Measurements from ENCODE around the gene MACROD1.

The MACROD1 gene

DNA sequence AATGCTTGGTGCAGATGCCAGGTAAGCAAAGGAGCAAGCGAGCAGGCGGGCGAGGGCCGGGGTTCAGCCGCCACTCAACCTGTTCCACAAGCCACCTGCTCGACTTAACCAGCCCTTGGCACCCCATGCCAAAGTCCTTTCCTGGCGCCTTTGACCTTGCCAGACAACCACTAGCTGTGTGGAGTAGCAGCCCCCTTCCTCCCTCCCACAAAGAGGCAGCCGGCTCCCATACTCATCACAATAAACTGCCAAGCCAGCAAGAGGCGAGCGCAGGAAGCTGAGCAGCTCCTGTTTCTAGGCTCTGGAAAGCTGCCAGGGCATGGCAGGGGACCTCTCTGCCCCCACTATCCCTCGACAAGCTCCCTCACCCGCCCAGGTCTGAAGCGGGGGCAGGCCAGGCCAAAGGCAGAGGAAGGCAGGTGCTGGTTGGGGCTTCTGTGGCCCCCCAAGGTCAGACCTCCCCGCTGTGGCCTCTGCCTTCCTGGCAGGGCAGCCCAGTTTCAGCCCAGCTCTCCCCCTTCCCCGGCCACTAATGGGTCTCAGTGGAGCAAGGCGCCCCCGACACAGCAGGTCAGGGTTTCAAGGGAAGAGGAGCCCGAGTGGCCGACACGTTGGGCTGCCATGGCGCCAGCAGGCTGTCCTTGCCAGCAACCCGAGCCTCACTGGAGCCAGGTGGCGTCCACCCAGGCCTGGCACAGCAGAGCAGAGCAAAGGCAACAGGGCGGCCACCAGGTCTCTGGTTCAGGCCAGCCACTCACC, 15.3 kb downstream of the MACROD1 start:
- peak; percentile 29 for DNase-seq

DNA sequence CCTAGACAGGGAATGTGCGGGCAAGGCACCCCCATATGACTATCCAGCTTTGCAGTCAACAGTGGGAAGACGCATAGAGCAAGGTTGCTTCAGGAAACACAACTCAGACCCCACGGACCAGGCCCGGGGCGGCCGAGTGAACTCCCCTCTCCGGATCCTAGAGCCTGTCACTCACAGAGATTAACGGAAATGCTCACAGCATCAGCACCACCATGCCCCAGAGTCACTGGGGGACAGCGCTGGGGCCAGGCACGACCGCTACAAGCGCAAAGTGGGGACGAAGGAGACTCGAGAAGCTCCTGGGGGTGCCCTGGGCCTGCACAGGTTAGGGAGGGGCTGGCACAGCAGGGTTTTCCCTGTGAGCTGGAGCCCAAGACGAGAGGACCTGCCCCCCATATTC, 15.9 kb downstream of the MACROD1 start:
- DNase-seq: no peak

DNA sequence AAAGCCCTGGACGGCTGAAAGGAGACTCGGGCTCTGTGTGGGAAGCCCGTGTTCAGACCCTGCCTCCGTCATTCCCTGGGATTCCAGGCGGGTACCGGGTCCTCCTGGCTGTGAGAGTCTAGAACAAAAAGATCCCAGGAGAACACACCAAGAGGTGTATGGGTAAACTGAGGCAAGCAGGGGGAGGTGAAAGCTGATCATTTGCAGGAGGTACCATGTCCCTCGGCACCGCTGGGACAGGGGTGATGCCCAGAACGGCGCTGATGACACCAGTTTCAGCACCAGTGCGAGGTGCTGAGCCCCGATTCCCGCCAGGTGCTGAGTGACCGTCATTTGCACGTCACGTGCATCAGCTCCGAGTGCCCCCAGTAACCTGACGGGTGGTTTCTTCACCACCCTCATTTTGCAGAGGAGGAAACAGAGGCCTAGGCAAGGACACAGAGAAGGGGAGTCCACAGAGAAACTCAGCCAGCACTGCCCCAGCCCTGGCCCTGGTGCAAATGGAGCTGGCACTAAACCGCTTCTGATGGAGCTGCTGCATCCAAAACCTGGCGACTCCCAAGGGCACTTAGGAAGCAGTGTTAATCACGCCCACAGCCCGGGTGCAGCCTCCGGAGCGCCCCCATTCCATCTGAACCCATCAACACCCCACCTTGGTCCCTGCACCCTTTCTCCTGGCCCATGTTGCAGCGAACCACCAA, 16.8 kb downstream of the MACROD1 start:
- no peak for DNase-seq

DNA sequence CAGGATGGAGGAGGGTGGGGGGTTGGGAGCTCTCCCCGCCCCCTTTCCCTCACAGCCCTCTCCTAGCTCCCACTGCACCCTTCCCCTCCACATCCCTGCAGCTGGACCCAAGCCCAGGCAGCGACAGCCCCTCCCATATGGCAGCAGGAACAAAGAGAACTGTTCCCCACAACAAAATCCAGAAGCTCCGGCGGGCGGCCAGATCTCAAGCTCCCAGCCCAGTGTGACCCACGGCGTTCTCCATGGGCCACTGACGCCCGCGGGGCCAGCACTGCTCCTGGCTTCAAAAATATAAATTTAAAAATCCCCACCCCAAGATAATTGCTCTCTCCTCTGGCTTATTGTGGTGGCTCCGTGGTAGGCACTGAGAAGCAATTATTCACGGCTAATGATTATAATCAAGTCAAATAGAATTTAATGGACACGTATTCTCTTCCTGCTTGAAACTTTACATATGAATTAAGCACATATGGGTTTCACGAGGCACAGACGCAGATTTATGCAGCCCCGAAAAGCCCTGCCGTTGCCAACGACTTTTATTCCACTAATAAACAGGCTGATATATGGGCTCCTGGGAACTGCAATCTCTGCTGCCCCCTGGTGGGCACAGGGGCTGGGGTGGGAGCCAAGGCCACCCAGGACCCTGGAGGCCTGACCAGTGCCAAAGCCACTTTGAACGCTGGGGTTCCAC, 17.5 kb downstream of the MACROD1 start:
- peak; percentile 85 for DNase-seq

DNA sequence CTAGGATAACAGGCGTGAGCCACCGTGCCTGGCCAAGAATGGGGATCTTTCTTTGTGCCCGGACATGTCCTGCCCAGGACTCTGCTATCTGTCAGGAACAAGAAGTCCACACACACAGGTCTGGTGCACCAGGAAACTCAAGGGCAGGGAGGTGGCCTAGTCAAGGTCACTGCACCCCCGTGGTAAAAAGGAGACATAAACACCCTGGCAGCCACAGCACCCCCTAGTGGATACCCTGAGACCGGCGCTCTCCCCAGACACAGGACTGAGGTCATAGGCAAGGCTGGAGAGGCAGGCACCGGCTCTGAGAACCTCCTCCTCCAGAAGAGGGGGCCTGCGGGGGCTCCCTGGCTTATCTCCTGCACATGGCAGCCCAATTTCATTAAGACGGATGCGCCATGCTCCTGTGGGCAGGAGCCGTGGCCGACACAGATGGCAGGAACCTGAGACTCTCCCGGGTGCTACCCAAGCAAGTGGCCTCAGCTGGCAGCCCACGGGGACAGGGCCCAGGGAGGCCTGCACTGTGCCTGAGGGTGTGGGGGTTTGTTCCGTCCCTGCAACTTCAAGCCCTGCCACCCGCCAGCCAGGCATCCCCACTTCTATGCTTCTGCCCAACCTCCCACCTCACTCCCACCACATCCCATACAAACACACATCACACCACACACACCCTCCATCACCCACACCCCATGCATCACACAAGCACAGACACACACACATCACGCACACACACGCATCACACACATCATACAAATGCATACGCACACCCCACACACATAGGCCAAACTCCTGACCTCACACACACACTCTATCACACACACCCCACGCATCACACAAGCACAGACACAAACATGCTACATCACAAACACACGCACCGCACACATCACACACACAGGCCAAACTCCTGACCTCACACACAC, 19.6 kb downstream of the MACROD1 start:
- DNase-seq: peak; percentile 12

DNA sequence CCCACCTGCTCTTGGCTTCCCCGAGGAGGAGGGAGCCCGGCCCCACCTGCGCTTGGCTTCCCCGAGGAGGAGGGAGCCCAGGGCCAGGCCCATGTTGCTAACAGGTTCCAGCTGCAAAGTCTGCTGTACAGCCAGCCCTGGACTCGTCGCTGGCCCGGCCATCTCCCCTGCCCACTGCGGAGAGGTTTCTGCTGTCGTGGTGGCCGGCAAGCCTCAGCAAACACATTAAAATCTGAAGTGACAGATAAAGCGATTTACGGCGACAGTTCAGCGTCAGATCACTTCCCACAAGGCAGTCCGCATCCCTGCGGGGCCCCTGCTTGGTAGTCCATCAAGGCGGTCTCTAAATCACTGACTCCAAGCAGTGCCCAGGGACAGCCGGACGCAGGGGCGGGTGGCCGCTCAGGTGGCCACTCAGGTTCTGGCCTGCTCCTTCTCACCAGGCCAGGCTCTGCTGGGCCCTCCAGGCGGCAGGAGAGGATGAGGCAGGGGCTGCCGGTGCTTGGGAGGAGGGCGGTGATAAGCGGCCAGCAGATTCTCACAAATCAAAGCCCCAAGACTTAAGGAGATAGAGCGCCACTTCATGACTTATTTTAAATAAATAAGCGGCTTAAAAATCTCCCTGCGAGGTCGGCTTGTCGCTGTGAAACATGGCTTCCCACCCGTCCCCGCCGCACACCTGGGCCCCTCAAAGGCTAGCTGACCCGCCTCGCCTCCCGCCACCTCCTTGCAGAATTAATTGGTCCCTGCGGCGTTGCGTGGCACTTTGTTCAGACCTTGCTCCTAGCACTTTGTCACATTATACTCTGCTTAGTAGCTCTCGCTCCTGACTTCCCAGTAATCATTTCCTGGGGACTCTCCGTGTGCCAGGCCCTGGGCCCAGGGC, 21.1 kb downstream of the MACROD1 start:
- DNase-seq: peak; percentile 72

DNA sequence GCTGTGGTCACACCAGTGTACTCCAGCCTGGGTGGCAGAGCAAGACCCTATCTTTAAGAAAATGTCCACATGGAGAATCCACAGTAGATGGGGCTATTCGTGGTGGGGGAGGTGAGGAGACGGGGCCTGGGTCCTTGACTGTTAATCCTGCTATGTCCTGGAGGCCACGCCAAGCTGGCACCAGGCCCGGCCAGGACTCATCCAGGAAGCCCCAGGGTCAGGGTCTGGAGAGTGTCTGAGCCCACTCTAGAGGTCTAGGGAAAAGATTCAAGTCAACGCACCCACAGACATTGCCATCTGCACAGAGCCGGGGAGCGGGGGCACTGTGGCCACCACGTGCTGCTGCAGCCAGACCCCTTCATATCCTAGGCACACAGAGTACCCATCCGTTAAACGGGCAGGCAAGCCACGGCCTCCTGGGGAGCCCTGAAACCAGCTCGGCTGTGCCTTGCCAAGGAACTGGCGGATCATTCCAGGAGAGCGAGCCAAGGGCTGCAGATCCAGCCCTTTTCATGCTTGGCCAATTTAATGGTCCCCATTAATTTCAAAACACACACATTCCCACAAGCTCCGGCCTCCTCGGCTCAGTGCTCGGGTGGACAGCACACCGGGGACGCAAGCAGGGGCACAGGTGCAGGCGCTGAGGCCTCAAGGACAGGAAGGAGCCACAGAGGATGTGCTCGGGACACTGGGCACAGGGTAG, 24.7 kb downstream of the MACROD1 start:
- DNase-seq: no peak

DNA sequence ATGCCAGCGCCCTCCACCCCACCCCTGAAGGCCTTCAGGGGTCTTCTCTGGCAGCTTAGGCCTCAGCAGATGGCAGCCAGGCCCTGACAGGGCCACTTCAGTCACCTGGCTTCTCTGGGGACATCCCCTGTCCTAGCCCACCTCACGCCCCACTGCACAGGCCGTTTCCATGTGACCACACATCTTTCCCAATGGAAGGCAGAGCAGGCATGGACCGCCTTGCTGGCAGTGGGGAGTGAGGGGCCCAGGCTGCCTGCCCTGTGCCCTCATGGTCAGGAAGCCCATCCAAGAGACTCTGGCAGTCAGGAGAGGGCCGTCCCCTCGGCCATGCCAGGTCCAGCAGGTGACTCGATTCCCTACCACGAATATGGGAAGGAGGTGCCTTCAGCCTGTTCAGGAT, 25.8 kb downstream of the MACROD1 start:
- DNase-seq: no peak

DNA sequence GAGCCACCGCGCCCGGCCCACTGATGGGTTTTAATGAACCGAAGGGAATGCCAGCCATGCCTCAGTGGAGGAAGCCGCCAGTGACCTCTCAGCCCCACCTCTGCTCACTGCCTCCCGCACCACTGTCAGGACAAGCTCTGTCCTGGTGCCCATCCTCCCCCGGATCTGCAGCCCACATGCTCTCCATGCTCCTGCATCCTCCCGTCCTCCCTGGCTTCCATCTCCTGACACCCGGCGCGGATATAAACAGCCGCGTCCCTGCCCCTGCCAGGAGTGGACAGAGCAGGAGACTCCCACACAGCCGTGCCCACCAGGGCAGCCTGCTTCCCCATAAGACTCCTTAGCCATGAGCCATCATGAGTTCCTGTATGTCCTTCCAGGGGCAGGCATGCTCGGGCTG, 26.9 kb downstream of the MACROD1 start:
- no peak for DNase-seq

DNA sequence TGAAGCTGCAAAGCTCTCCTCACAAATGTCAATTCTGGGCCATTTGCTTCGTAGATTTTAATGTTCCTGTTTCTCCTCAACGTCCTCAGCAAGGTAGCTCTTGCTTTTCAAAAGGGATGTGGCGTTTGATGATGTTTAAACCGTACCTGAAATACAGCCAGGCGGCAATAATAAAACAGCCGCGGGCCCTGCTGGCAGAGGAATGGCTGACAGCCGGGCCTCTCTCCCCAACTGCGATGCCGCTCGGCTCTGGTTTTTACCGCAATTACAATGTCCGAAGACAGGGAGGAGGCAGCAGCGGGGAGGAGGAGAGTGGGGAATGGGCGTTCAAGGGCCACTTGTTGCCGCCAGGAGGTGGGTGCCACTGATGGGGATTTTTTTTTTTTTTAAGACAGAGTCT, 27.5 kb downstream of the MACROD1 start:
- peak; percentile 44 for DNase-seq

DNA sequence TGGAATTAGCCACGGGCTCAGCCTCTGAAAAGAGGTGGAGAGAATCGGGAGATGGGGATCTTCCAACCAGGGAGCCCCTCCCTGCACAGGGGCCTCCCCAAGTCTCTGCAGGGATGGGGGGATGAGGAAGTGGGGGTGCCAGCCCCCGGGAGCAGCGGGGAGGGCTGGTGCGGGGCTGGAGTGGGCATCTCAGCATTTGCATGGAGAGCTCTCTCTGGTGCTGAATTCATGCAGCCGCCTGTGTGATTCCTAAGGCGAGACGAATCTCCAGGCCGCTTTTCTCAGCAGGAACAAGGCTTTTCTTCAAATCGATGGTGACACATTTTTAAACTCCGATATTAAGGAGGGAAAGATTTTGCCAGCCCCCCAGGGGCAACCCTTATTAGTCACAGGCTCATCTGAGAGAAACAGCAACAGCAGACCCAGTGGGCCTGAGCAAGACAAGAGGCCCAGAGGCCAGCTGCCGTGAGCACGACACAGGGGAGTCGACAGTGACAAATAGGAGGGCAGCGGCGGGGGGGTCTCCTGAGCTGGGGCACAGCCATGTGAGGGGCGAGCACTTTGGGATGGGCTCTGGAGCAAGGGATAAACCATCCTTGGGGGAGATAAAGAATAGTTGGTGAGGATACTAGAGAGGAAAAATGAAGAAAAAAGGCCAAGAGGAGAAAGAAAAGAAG, 29.0 kb downstream of the MACROD1 start:
- DNase-seq: no peak

DNA sequence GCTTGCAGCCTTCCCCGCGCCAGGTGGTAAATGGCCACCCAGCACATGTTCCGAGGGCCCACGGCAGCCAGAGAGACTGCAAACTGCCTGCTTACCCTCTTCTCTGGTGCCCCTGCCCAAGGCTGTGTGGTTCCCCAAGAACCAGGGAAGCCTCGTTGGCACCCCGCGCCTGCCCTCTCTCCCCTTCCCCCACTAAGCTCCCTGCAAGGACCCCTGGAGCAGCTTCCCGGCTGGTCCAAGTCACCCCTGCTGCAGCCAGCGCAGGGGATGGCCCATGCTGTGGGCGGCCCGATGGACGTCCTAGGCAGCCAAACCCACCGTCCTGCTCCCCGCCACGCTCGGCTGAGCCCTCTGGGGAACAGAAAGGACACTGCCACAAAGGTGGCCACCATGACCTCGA, 30.2 kb downstream of the MACROD1 start:
- no peak for DNase-seq

DNA sequence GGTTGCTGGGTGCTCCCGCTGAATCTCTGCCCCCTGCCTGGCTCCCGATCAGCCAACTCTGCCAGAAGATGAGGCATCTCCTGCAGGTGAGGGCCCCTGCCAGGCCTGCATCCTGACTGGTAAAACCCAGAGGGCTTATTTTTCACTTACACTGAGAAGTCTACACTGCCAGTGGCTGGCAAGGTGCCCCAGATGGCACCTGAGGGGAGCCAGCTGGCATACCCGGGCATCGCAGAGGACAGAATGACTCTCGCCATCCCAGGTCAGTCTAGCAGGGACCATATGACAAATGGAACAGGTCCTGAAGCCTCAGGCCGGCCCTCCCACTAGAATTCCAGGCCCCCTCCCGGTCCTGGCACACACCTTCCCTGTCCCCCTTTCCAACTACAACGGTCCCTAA, 30.9 kb downstream of the MACROD1 start:
- DNase-seq: no peak

DNA sequence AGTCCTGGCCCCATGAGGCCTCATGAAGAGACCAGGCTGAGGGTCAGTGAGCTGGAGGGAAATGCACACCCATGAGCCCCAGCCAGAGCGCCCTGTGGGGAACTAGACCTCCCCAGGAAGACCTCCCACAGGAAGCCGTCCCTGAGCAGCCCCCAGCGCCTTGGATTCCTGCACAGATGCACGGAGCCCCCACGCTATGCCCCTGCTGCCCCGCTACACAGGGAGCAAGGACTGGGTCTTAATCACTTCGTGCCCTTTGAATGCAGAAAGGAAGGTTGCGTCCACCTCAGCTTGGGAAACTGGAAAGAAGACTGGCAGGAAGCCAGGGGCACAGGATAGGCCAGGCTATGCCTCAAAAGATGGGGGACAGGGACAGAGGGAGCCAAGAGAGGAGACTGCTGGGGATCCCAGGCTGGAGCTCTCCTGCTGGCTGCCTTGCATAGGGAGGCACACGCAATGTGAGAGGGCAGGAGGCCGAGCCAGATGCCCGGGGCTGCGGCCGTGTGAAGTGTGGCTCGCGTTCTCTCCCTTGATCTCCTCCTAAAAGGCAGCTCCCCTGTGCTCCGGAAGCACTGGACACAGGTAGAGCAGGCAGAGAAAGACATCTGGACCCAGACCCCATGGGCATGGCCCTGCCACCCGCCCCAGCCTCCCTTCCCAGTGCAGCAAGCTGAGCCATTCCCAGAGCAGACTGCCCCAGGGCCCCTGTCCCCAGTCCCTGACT, 32.8 kb downstream of the MACROD1 start:
- DNase-seq: no peak

DNA sequence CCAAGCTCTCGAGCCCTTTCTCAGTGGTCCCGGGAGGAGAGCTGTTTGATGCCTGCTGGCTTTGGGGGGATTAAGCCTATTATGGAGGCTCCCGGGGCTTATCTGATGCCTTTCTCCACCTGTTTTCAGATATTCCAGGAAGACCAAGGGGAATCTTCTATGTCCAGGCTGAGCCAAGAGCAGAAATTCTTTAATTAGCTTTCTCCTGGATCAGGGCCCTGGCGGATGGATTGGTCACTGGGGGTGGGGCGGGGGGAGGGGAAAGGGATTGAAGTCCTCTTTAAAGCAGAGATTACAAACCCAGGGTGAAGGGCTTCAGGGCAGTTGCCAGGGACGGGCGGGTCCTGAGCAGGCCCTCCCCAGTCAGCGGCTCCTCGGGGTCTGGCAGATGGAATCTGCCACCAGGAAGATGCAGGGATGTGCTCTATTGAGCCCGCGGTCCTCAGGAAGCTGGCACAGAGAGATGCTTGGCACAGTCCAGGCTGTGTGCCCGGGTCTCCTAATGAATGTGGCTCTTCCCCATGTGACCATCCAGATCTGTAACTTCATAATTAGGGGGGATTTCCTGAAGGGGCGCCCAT, 33.6 kb downstream of the MACROD1 start:
- peak; percentile 30 for DNase-seq

DNA sequence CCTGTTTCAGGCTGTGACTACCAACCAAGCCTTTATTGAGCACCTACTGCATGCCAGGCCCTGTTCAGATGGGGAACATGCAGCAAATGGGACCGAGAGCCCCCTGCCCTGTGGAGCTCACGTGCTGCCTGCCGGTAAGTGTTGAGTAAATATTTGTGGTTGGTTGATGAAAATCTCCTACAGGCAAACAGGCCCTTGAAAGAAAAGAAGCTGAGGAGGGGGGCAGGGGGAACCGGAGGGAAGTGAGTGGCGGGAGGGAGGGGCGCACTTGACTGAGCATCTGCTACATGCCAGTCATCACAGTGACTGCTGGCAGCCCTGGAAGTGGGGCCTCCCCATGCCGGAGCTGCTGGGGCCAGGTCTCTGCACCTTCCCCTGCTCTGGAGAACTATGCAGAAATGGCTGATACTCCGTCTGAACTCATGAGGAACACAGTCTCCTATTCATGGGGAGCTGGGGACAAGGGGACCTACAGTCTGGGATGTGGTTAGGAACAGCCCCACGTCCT, 34.2 kb downstream of the MACROD1 start:
- peak; percentile 70 for DNase-seq

DNA sequence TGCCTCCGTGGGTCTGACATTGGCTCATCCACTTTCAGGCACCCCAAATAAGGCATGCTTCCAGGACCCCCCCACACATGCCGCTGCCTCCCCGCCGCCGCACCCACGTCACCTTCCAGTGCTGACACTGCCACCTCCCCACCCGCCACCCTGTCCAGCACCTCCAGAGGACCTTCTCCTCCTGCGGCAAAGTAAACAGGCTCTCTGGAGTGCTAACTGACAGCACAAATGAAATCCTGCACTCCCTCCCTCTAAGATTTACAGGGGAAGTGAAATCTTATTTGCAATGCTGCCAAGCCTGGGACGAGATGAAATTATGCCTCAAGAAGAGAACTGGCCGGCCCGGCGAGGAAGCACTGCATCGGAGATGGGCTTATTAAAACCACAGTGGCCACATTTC, 35.3 kb downstream of the MACROD1 start:
- DNase-seq: no peak

DNA sequence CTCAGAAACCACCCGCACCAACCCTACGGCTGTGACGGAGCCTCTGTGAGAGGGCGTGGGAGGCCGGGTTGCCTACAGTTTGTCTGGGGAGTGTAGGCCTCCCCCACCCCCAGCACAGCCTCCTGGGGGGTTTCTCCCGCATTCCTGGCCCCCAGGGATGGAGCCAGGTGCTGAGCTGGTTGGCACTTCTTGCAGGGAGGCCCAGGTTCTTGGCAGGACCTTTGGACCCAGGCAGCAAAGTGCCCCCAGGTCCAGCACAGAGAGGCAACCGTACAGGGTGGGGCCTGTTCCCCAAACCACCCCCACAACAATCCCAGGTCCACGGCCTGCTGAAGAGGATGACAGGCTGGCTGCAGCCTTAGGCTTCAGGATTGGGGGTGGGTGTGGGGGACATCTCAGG, 36.5 kb downstream of the MACROD1 start:
- no peak for DNase-seq
